MG63 (cell line): ENCODE results near the gene ZNF879. TPM values are rescaled to one million over a fixed set of nuclear protein-coding genes. Genes with fewer than 3 reads are reported as not detected.

Experiments
- DNase-seq: peaks from one replicate; pipeline ENCODE4 v3.0.0-alpha.2; 2020
- H3K27me3 ChIP-seq: fragments of 250-450 bp; sonication (Bioruptor Pico); 2 replicates; pipeline ENCODE4 v1.5.1; 2020; ENCODE audit warnings: mild to moderate bottlenecking, moderate library complexity
- H3K36me3 ChIP-seq: fragments of 250-450 bp; sonication (Bioruptor Pico); 2 replicates; pipeline ENCODE4 v1.5.1; 2020; ENCODE audit warnings: mild to moderate bottlenecking, moderate library complexity
- H3K4me3 ChIP-seq: fragments of 250-450 bp; sonication (Bioruptor Pico); 2 replicates; pipeline ENCODE4 v1.5.1; 2020; ENCODE audit warnings: mild to moderate bottlenecking, moderate library complexity
- H3K9me3 ChIP-seq: fragments of 250-450 bp; sonication (Bioruptor Pico); 2 replicates; pipeline ENCODE4 v1.5.1; 2020; ENCODE audit warnings: mild to moderate bottlenecking, moderate library complexity
- total RNA-seq: library from RNA; depleted of rRNA; stranded (reverse); fragments of >200 nt; shearing (Covaris generic); gene quantifications from 2 replicates; pipeline ENCODE4 v1.2.3, GENCODE V29; 2014; ENCODE audit warnings: low replicate concordance; rRNA removed

Gene ZNF879
- total RNA-seq, result 4.6 and 5.5 TPM in 2 replicates

DNA sequence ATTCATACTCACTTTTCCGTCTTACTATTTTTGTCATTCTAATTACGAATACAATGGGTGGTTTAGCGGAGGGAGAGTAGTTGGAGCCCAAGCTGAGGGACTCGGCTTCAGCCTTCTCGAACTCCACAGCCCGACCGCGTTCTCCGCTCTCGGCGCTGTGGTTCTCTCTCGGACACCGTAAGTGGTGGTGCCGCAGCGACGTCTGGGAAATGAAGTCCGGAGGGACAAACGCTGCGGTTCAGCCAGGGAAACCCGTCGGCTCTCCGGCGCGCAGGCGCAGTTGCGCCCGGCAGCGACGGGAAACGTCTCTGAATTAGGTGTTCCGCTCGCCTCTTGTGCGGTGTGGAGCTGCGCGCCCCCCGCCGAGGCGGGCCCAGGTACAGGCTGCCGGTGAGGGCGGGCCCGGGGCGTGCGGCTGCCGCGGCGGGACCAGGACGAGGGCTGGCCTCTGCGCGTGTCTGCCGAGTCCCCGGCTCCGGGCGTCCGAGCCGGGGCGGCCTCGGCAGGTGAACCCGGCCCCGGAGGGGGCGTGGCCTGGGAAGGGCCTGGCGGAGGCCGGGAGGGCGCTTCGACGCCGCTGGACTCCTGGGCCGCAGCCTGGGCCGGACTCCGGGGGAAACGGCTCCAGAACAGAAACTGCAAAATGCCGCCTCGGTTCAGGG, at the start of gene ZNF879:
ZNF879 (plus strand) TSS at position 277 of the 662 bp plus-strand sequence. CDS start 1,201 bp downstream, outside the sequence.
- Histone ChIP-seq H3K4me3 (peak within 1 kb of the TSS; percentile 59), H3K9me3 (peaks cover 31% of the 10 kb centered on the region), H3K36me3 (peaks cover 37% of the 10 kb centered on the region), H3K27me3 (no peaks in the 10 kb centered on the region)
- peak; percentile 98 for DNase-seq

DNA sequence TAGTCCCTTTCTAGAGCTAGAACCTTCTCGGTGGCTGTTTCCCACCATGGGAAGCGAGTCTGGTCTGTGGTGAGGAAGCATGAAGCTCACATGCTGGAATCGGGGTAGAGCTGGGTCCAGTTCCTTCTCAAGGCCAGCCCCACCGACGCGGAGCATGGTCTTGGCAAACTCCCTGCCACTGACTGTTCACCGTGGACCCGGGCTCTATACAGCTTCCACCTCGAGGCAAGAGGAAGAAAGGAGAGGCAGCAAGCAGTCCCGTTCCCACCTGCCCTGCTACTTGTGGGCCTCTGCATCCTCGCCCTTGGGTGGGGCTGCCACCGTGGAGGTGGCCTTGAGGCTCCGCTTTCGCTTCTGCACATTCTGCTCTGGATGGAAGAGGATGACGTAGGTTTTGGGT, 42.2 kb upstream of the ZNF879 start:
- no peak overlapping the region for H3K4me3 ChIP-seq
- H3K36me3 ChIP-seq, result no peaks in the 10 kb centered on the region
- no peak for DNase-seq
- peaks cover 4% of the 10 kb centered on the region for H3K9me3 ChIP-seq
- H3K27me3 ChIP-seq, result no peaks in the 10 kb centered on the region; the same call in 1 of the 2 replicates

DNA sequence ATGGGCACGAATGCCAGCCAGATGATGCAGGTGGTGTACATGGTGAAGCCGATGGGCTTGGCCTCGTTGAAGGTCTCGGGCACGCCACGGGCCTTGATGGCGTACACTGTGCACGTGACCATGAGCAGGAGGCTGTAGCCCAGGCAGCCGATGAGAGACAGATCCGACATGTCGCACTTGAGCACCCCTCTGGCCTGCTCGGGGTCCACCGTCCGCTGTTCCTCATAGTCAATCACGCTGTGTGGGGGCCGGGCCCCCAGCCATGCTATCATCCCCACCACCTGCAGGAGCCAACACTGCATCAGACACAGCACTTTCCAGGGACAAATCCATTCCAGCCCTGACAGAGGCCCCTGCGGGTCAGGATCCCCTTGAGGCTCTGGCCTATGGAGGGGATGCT, 40.7 kb upstream of the ZNF879 start:
- no peak for DNase-seq
- Histone ChIP-seq H3K27me3 (no peaks in the 10 kb centered on the region; the same call in 1 of the 2 replicates), H3K36me3 (no peaks in the 10 kb centered on the region), H3K9me3 (peaks cover 9% of the 10 kb centered on the region), H3K4me3 (no peak overlapping the region)

DNA sequence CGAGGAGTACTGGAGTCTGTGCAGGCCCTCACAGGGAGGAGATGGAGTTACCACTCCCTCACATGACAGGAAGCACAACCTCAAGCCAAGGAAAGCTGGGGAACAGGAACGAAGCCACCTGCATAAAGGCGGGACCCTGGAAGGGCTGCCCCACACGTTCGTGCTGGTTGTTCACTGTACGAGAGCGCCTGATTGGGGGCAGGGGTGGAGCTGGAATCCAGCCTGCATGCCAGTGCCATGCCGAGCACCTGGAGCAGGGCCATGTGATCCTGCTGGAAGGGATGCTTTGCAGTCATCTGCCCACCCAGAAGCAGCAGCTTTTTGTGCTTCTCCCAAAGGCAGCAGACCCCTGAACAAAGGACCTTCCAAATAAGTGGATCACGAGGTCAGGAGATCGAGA, 39.9 kb upstream of the ZNF879 start:
- H3K9me3 ChIP-seq, result peaks cover 9% of the 10 kb centered on the region
- DNase-seq, result no peak
- H3K27me3 ChIP-seq, result no peaks in the 10 kb centered on the region; the same call in 1 of the 2 replicates
- no peaks in the 10 kb centered on the region for H3K36me3 ChIP-seq
- no peak overlapping the region for H3K4me3 ChIP-seq

DNA sequence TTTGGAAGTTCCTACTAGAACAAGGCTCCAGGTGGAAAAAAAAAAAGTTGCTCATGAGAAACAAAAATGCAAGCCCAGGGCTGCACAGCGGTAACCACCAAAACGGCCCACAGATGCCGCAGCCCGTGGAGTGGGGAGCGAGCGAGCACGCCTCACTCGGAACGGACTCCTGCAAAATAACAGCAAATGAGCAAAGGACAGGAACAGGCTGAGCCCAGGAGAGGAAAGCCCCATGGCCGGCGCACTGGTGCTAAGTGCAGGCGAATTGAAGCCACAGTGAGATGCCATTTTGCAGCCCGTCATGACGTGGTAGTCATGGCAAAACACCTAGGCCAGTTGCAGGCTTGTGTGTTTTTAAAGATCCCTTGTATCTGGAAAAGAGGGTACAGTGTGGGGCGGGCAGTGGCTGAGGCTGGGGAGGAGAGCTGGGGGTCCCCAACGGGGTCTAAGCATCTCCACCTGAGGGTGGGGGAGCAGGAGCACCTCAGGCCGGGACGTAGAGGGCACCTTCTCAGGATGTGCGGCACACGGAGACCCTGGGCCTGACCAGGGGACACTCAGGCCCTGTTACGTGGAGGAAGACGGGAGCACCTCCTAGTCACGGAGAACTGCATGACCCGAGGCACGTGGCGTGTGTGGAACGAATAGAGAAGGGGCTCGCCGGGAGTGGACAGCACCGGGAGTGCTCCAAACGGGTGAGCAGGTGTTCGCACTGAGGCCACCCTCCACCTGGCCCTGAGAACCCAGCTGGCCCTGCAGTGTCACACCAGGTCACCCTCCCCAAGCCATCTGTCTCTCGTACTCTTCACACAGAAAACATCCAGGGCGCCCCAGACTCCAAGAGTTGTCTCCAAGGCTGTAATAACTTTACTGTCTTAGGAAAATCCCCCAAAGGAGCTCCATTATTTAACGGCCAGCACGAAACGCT, 39.2 kb upstream of the ZNF879 start:
- peaks cover 9% of the 10 kb centered on the region for H3K9me3 ChIP-seq
- DNase-seq, result no peak
- H3K36me3 ChIP-seq, result no peaks in the 10 kb centered on the region
- H3K27me3 ChIP-seq, result no peaks in the 10 kb centered on the region; the same call in 1 of the 2 replicates
- H3K4me3 ChIP-seq, result no peak overlapping the region

DNA sequence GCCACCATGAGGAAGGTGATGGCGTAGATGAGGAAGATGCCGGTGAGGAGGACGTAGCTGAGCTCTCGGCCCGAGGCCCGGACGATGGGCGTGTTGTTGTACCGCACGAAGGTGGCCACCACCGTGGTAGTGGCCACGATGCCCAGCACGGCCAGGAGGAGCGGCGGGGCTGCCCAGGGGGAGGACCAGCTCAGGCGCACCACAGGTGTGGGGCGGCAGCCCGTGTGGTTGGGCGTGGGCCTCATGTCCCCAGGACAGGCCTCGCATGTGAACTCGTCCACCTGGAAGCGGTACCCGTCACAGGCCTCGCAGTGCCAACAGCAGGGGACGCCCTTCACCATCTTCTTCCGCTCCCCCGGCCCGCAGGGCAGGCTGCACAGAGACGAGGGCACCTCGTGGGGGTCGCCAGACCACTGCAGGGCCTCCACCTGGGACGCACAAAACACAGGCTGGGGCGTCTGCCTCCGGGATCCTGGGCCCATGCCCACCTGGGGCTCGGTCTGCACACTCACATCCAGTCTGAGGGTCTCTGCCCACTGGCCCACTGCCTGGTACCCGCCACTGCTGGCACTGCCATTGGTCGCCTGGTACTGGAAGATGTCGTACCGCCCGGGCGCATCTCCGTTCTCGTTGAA, 37.2 kb upstream of the ZNF879 start:
- H3K4me3 ChIP-seq, result no peak overlapping the region
- H3K27me3 ChIP-seq, result no peaks in the 10 kb centered on the region
- no peaks in the 10 kb centered on the region for H3K36me3 ChIP-seq
- H3K9me3 ChIP-seq, result peaks cover 9% of the 10 kb centered on the region
- no peak for DNase-seq

DNA sequence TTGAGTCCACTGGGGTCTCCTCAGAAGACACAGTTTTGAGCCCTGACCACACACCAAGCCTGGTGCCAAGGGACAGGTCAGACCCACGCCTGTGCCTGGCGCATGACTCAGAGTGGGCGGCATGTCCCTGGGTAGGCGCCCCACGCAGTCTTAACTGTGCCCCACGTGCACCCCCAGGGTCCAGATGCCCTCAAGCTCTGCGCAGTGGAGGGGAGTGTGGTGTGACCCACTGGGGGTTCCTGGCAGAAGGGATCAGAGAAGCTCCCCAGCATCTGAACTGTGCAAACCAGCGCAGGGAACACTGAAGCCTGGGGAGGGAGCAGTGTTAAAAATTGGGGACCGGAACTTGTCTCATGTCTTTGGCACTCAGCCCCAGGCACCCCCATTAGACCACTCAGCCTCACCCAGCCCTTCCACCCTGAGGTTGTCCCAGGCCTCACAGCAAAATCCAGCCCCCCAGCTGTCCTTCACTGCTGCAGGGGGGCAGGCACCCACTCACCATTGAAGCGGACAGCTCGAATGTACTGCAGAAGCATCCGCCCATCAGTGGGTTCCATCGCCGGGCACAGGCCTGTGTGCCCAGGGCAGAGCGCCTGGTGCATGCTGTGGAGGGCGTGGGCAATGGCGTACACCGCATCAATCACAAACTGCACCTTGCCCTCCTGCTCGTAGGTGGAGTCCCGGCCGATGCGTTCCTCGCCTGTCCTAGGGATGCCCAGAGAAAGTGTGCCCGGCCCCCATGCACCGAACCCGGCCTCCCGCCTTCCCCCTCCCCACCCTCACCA, 35.0 kb upstream of the ZNF879 start:
- Histone ChIP-seq H3K9me3 (peaks cover 9% of the 10 kb centered on the region), H3K4me3 (no peak overlapping the region), H3K36me3 (no peaks in the 10 kb centered on the region), H3K27me3 (no peaks in the 10 kb centered on the region)
- no peak for DNase-seq

DNA sequence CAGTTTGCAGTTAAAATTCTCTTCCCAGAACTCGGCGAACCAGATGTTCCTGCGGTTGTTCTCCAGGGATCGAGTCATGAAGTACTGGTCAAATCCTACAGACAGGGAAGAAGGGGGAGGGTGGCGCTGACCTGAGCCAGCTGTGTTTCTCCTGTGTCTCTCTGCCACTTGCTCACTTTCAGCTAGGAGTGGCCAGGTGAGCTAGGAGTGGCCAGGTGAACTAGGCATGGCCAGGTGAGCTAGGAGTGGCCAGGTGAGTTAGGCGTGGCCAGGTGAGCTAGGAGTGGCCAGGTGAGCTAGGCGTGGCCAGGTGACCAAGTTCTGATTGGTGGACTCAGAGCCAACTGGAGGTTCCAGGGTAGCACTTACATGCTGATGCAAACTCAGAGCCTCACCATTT, 34.3 kb upstream of the ZNF879 start:
- no peak for DNase-seq
- Histone ChIP-seq H3K27me3 (peaks cover 2% of the 10 kb centered on the region; the same call in 1 of the 2 replicates), H3K36me3 (no peaks in the 10 kb centered on the region), H3K9me3 (peaks cover 9% of the 10 kb centered on the region), H3K4me3 (no peak overlapping the region)

DNA sequence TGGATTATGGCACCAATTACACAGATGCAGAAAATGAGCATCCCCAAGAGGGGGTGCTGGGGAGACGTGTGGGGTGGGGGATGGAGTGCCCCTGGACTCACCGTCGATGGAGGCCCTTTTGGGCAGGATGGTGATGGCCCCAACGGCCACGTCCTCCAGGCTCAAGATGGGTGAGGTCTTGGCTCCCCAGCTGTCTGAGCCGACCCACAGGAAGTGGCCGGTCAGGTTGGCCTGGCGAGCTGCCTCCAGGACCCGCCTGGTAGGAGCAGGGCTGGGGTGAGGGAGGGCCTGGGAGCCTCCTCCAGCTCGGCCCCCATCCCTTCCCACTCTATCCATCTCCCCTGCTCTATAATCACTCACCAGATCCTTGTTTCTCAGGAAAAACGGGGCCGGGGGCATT, 33.1 kb upstream of the ZNF879 start:
- peaks cover 9% of the 10 kb centered on the region for H3K9me3 ChIP-seq

DNA sequence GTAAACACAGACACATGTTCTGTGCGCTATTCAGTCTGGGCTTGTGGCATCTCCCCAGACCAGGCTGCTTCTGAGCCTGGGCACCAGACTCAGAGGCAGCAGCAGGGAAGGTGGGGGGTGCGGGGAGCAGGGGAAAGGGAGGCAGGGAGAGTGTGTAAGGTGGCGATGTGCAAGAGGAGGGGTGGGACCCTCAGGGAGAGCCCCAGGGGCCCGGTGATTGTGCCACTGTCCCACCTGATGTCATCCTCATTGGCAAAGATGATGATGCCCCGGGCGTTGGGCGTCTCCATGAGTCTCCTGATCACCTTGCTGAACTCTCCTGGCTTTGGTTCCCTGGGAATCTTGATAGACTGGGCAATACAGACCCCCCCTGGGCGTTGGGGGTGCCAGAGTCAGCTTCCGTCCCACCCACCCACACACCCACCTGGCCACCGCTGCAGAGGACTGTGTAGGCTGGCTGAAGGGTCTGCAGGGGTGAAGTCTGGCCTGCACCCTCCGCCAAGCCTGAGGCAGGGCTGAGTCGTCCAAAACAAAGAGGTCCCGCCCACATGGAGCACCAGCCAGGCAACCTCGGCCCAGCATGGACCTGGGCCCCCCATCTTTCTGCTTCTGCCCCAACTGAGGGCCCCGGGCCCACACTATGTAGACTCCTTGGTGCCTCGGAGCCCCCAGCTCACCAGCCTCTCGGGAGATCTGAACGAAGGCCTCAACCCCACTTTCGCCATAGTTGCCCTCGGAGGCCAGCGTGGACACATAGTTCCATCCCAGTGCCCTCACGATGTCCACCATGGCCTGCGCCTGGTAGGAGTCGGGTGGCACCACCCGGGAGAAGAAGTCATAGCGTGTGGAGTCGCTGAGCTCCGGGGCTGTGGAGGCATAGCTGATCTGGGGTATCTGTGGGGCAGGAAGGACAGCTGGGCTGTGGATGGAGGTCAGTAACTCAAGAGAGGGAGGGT, 32.1 kb upstream of the ZNF879 start:
- DNase-seq, result no peak
- Histone ChIP-seq H3K27me3 (peaks cover 10% of the 10 kb centered on the region), H3K9me3 (peaks cover 6% of the 10 kb centered on the region), H3K4me3 (no peak overlapping the region), H3K36me3 (no peaks in the 10 kb centered on the region)

More for the DNA sequence above, 33.1 kb upstream of the ZNF879 start:
- H3K4me3 ChIP-seq, result no peak overlapping the region
- H3K27me3 ChIP-seq, result peaks cover 8% of the 10 kb centered on the region; the same call in 1 of the 2 replicates
- DNase-seq, result no peak
- no peaks in the 10 kb centered on the region for H3K36me3 ChIP-seq

DNA sequence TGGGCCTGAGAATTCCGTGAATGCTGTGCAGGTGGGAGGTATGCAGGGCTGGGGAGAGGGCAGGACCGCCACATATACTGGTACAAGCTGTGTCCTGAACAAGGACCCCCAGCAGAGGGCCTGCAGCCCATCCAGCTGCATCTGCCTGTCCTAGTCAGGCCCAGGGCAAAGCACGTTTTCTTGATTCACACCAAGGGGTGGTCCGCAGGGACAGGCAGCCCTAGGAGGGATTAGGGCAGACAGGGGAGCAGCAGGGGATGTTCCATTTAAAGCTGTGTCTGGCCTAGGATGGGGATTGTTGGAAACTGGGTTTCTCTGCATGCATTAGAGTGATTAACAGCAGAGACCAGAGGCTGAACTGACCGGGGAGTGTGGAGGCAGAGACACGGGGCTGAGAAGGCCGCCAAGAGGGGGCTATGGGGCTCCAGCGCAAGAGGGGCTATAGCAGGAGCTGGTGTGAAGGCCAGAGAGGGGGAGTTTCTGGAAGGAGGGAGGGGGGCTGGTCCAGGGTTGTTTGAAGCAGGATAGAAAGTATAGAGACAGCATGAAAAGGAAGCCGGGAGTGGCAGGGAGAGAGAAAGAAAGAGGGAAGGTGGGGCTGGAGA, 31.2 kb upstream of the ZNF879 start:
- Histone ChIP-seq H3K4me3 (no peak overlapping the region), H3K27me3 (peaks cover 10% of the 10 kb centered on the region), H3K36me3 (no peaks in the 10 kb centered on the region), H3K9me3 (no peaks in the 10 kb centered on the region; the same call in none of the 2 replicates)
- no peak for DNase-seq

DNA sequence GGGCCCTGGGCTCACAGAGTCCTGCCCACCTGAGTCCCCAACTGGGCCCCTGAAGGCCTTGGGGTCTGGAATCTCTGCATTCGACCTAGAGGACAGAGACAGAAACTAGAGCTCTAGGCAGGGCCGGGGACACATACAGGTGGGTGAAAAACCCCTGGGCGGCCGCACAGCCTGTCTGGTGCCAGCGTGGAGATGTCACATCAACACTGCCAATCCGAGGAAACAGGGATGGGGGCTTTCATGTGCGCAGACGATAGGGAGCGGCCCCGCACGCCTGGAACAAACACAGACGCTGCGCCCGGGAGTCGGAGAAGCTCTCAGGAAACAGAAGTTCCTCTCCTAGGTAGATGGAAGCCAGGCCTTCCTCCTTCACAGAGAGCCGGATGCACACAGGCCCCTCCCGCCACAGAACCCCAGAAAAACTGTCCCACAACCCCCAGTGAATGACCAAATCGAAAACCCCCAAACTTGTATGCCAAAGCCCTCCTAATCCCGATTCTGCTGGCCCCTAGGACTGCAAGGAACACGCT, 30.3 kb upstream of the ZNF879 start:
- no peak for DNase-seq
- H3K9me3 ChIP-seq, result no peaks in the 10 kb centered on the region; the same call in none of the 2 replicates

DNA sequence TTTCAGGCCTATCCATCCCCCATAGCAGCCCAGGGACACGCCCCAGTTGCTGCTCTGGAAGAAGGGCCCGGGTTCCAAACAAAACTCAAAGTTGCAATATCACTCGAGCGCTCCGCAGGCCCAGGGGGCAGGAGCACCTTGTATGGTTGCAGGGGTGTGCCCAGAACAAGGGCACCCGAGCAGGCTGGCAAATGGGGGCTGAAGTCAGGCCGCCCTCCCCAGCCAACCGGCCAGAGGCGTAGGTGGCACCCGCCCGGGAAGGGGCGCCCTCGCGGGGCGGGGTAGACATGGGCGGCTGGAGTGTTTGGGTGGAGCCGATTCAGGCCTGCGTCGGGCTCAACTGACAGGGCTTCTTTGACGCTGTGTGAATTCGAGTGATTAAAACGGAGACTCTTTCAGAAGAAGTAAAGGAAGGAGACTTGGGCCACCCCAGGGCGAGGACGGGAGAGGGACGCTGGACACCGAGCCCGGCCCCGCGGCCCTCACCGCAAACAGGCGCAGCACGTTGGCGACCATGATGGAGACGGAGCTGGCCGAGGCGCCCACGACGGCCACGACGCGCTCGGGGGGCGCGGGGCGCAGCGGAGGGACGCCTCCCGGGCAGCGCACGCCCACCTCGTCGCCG, 29.5 kb upstream of the ZNF879 start:
- H3K36me3 ChIP-seq, result no peaks in the 10 kb centered on the region
- DNase-seq, result no peak
- no peaks in the 10 kb centered on the region; the same call in none of the 2 replicates for H3K9me3 ChIP-seq
- no peak overlapping the region for H3K4me3 ChIP-seq
- H3K27me3 ChIP-seq, result peaks cover 10% of the 10 kb centered on the region

More for the DNA sequence above, 30.3 kb upstream of the ZNF879 start:
- no peaks in the 10 kb centered on the region for H3K36me3 ChIP-seq
- H3K4me3 ChIP-seq, result no peak overlapping the region
- H3K27me3 ChIP-seq, result peaks cover 10% of the 10 kb centered on the region

DNA sequence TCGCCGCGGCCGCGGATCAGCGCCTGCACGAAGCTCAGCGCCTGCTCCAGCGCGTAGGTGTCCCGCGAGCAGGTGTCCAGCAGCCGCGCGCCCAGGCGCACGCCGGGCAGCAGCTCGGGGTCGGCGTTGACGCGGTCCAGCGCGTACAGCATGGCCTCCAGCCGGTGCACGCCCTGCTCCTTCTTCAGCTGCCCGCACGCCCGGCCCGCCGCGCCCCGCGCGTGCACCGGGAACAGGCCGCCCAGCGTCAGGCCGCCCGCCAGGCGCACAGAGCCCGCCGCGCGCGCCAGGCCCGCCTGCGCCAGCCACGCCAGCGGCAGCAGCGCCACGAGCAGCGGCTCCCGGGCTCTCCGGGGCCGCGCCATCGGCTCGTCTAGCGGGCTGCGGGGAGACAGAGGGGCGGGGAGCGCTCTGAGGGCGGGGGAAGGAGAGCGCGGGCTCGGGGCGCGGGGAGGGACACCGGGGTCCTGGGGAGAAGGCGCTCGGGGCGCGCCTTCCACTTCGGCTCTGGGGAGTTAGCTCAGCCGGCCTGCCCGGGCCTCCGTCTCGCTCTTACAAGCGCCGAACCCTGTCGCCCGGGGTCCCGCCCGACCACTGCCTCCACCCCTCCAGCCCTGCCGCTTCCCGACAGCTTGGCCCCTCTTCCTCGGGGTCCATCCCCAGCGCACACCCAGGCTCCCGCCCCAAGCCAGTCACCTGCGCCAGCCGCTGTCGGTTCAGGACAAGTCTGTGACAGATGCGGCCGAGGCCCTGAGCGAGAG, 28.8 kb upstream of the ZNF879 start, which contains the start of gene GRM6:
GRM6 (minus strand) TSS at position 741 of the 761 bp plus-strand sequence; CDS start at position 365, 376 bp downstream.
- Histone ChIP-seq H3K36me3 (no peaks in the 10 kb centered on the region), H3K27me3 (peaks cover 10% of the 10 kb centered on the region), H3K9me3 (no peaks in the 10 kb centered on the region; the same call in 1 of the 2 replicates), H3K4me3 (no peak within 1 kb of the TSS)
- no peak for DNase-seq
